Transverse colon (tissue), 4 donors: ENCODE data around the gene MED13. TPM values are rescaled to one million over a fixed set of nuclear protein-coding genes. Genes with fewer than 3 reads are reported as not detected.
"Not testable (repeated sequence)": the region's sequence is repeated elsewhere in the genome, so short reads cannot be mapped to it uniquely, and the experiment has no call there.

Experiments used
- DNase-seq: peaks from one replicate; pipeline ENCODE4 v3.0.0-alpha.2; 2019
- H3K27ac ChIP-seq, 4 donors: fragments of 200-600 bp; sonication (generic); 2 replicates each; pipeline ENCODE4 v1.5.1; 2016 to 2018; ENCODE audit warnings: inconsistent platforms in 4 of 4
- H3K27me3 ChIP-seq: fragments of 200-600 bp; sonication (generic); 2 replicates; pipeline ENCODE4 v1.5.1; 2017; ENCODE audit warnings: inconsistent platforms
- H3K36me3 ChIP-seq, 4 donors: fragments of 200-600 bp; sonication (generic); 2 replicates each; pipeline ENCODE4 v1.5.1; 2017 to 2019; ENCODE audit warnings: inconsistent platforms in 4 of 4
- H3K4me1 ChIP-seq, 4 donors: fragments of 200-600 bp; sonication (generic); 2 replicates each; pipeline ENCODE4 v1.5.1; 2017 to 2020; ENCODE audit warnings: inconsistent platforms in 4 of 4
- H3K4me3 ChIP-seq, 4 donors: fragments of 200-600 bp; sonication (generic); 1 replicate in 1 of 4; 2 replicates in 3 of 4; pipeline versions ENCODE4 v1.5.1 to v1.6.1; 2017 to 2019; ENCODE audit warnings: inconsistent platforms in 4 of 4
- H3K9me3 ChIP-seq, 2 donors: fragments of 200-600 bp; sonication (generic); 2 replicates each; pipeline ENCODE4 v1.5.1; 2017 to 2019; ENCODE audit warnings: inconsistent platforms in 2 of 2
- CTCF ChIP-seq, 5 experiments: fragments of 200-600 bp in 3 of 5; fragments of 450-650 bp in 2 of 5; sonication (generic) in 3 of 5; IDR thresholded peaks; 1 replicate in 2 of 5; 2 replicates in 3 of 5; pipeline ENCODE4 v1.5.1; 2016 to 2017; ENCODE audit warnings: antibody characterized with exemption in 5 of 5, inconsistent platforms in 3 of 5, mild to moderate bottlenecking in 2 of 5, moderate library complexity in 1 of 5
- EP300 ChIP-seq: sonication (generic); formaldehyde crosslinking; IDR thresholded peaks from one replicate; pipeline ENCODE4 v1.6.1; 2017; ENCODE audit warnings: antibody characterized with exemption, low read depth
- POLR2A ChIP-seq: fragments of 450-650 bp; IDR thresholded peaks from one replicate; pipeline ENCODE4 v1.6.1; 2016; ENCODE audit warnings: antibody characterized with exemption, mild to moderate bottlenecking, moderate library complexity
- POLR2AphosphoS5 ChIP-seq, 3 donors: sonication (generic); formaldehyde crosslinking; IDR thresholded peaks; one replicate each; pipeline ENCODE4 v1.6.1; 2016; ENCODE audit warnings: antibody characterized with exemption in 3 of 3
- WGBS, 2 donors: methylation state at CpG; one replicate each; pipeline ENCODE4 v1.1.5; 2018; ENCODE audit warnings: low coverage in 1 of 2; 5-methylcytosine and 5-hydroxymethylcytosine counted together
- in situ Hi-C, 4 donors: fragments of 200-750 bp; cut with MboI; loops; one replicate each; pipeline versions ENCODE4 v1.15.0 to v1.15.1; 2017; ENCODE audit warnings: low sequenced_read_pairs in 3 of 4, low pct_ligation_motif_present in 1 of 4, low pct_unique_long_range_greater_than_20kb in 1 of 4
- intact Hi-C: fragments of 100-400 bp; cut with DNase I; formaldehyde crosslinking; loops from one replicate; pipeline ENCODE4 v1.15.1; 2023; ENCODE audit warnings: low total_unique reads
- total RNA-seq, 4 donors: library from RNA; depleted of rRNA; stranded (reverse); fragments of >200 nt; gene quantifications; one replicate each; pipeline ENCODE4 v1.1.0, GENCODE V29; 2016

Gene MED13
- total RNA-seq, 4 donors from 2014 or later: 75.0 to 131 (median 105) TPM

GRCh38 chr17:61897548-61898180 is 167.4 kb downstream of the MED13 start:
- DNase-seq: no peak
- TF ChIP-seq POLR2A: no peak
- TF ChIP-seq CTCF (IDR thresholded peaks at IDR 0.05): no peak
- no peak for TF ChIP-seq POLR2AphosphoS5 (IDR thresholded peaks at IDR 0.05)
- TF ChIP-seq EP300: no peak
- Histone ChIP-seq H3K27me3 (no peaks in the 10 kb centered on the region), H3K27ac (no peak overlapping the region), H3K36me3 (peaks cover 0 to 27% (median 7%) of the 10 kb centered on the region in 4 donors), H3K4me3 (no peak overlapping the region), H3K9me3 (no peaks in the 10 kb centered on the region), H3K4me1 (no peaks in the 10 kb centered on the region)
- intact Hi-C loops (no loop called here), in situ Hi-C loops (no loop called here)
- WGBS, 2 donors: 90 to 97% methylated on average over 2 of the region's 2 CpGs

- Histone ChIP-seq H3K4me3 (no peak overlapping the region), H3K36me3 (peaks cover 0 to 27% (median 6%) of the 10 kb centered on the region in 4 donors), H3K9me3 (no peaks in the 10 kb centered on the region), H3K4me1 (no peaks in the 10 kb centered on the region), H3K27ac (no peak overlapping the region), H3K27me3 (no peaks in the 10 kb centered on the region)
- TF ChIP-seq EP300 (no peak), POLR2AphosphoS5 (IDR thresholded peaks at IDR 0.05) (no peak), POLR2A (no peak), CTCF (IDR thresholded peaks at IDR 0.05) (no peak)
- in situ Hi-C loops (no loop called here), intact Hi-C loops (no loop called here)
- DNase-seq: no peak
- WGBS, 2 donors: 50 to 91% methylated on average over 2 of the region's 2 CpGs
Measured at GRCh38 chr17:61895391-61895790, 169.7 kb downstream of the MED13 start.

GRCh38 chr17:61894310-61894709 is 170.8 kb downstream of the MED13 start:
- H3K4me1 ChIP-seq, H3K9me3 ChIP-seq, in situ Hi-C loops, H3K27ac ChIP-seq, H3K27me3 ChIP-seq, intact Hi-C loops, DNase-seq, H3K4me3 ChIP-seq: not testable (repeated sequence)
- H3K36me3 ChIP-seq: peaks cover 0 to 33% (median 10%) of the 10 kb centered on the region in 4 donors
- WGBS, 2 donors: 76 to 87% methylated on average over 5 of the region's 5 CpGs

Other genes starting within 250 kb of the MED13 start
- 1 to 10 TPM in 3 of 4 donors, under 1 TPM in 1; 0.80 to 1.9 (median 1.2) TPM for gene BRIP1, start 201.8 kb downstream of the MED13 start, total RNA-seq
- gene INTS2, start 137.3 kb downstream of the MED13 start, total RNA-seq: 10 to 100 TPM in 1 of 4 donors, 1 to 10 TPM in 3; 1.9 to 17.7 (median 7.9) TPM